Pancreas (tissue), 10 donors: Measurements from ENCODE around the gene CD28. TPM values are rescaled to one million over a fixed set of nuclear protein-coding genes. Genes with fewer than 3 reads are reported as not detected.
A peak's percentile ranks its signal among the peaks of the same experiment; 100 is the strongest.

Source experiments
- ATAC-seq, 4 donors: fragments of 200-7000 bp; cut with Tn5 transposase; one replicate each; pipeline versions ENCODE4 v1.8.0 to v1.9.1; 2020; ENCODE audit warnings: mild to moderate bottlenecking in 4 of 4, moderate library complexity in 4 of 4
- DNase-seq, 6 donors: peaks; one replicate each; pipeline ENCODE4 v3.0.0-alpha.2; 2020
- FAIRE-seq: peaks from 2 replicates; lab custom pipeline; 2012; peaks lifted over from hg19 to GRCh38; lab: Jason Lieb, UNC
- H3K27ac ChIP-seq, 4 donors: fragments of 200-600 bp; sonication (generic); 1 replicate in 3 of 4; 2 replicates in 1 of 4; pipeline versions ENCODE4 v1.5.0 to v1.8.0; 2020
- H3K27me3 ChIP-seq, 4 donors: fragments of 200-600 bp; one replicate each; pipeline ENCODE4 v1.8.0; 2021
- H3K36me3 ChIP-seq, 3 donors: fragments of 200-600 bp; sonication (generic) in 1 of 3; one replicate each; pipeline versions ENCODE4 v1.5.0 to v1.8.0; 2020 to 2021
- H3K4me1 ChIP-seq, 3 donors: fragments of 200-600 bp; one replicate each; pipeline ENCODE4 v1.8.0; 2021
- H3K4me3 ChIP-seq, 4 donors: fragments of 200-600 bp; sonication (generic) in 2 of 4; one replicate each; pipeline versions ENCODE4 v1.5.0 to v1.8.0; 2020 to 2021
- H3K9me3 ChIP-seq, 4 donors: fragments of 200-600 bp; one replicate each; pipeline ENCODE4 v1.8.0; 2021
- WGBS, 2 donors: extraction: QIAGEN DNeasy Blood & Tissue Kit; methylation state at CpG; one replicate each; pipeline ENCODE4 v1.1.7; 2013; 5-methylcytosine and 5-hydroxymethylcytosine counted together
- intact Hi-C, 3 donors: fragments of 100-400 bp; cut with DNase I; formaldehyde crosslinking; loops; one replicate each; pipeline versions ENCODE4 v1.11.1 to v1.14.2; 2022
- polyA plus RNA-seq, 2 donors: library from polyadenylated mRNA; stranded (reverse); fragments of 200-250 nt; gene quantifications; one replicate each; pipeline ENCODE4 v1.2.3, GENCODE V29; 2013
- total RNA-seq, 6 donors: library from RNA; stranded (reverse); fragmentation: NEBNext Ultra II Directional in 4 of 6; extraction: Animal tissue kit (Norgen Biotek cat#: 25700) in 4 of 6; gene quantifications; one replicate each; pipeline versions ENCODE4 v1.2.1 to v1.2.4, GENCODE V29; 2021 to 2023
- TF ChIP-seq, protein P1 (sequence below), 4 donors: fragments of 200-600 bp; sonication (generic) in 3 of 4; IDR thresholded peaks; one replicate each; pipeline versions ENCODE4 v1.5.0 to v1.8.0; 2021; ENCODE audit warnings: antibody characterized with exemption in 4 of 4
- donor health status: healthy with polysubstance abuse.
- donor health status: DM: no; HTN: no; CAD: no; lungs with moderate emphysema.
- donor health status: DM: no; HTN: no; CAD: no.
- donor health status: control.
- donor health status: control.
- donor health status: Bipolar disorder and iron deficiency.
- donor health status: DM: yes; HTN: yes; CAD: no.
- donor health status: DM: no; HTN: no; CAD: no.
- donor health status: DM: no; HTN: no; CAD: no.
- donor health status: DM: yes; HTN: yes; CAD: no.

The CD28 gene
- total and polyA plus RNA-seq, 8 donors, result 0.08 to 0.63 (median 0.28) TPM; not detected in 1

DNA sequence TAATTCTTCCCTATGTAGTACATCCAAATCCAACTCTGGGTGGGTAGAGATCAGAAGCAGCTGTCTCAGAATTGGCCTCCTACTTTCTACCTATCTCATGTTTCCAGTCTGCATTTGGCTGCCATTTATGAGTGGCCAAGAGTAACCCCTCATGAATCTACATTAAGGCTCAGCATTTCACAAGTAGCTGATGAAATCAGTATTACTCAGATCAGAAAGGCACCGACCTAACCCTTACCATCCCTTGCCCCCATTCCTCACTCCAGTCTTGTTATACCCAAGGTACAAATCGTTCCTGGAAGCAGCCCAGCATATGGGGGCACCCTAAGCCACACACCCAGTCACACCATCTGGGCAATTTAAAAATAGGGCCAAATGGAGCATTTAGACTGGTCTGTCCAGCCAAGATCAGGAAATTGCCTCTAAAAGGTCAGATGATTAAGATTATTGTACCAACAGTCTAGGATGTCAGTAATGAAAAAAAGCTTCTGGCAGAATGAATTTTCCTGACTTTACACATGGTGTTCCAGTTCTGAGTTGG, 37.1 kb downstream of the CD28 start:
- intact Hi-C loops, result no loop called here
- WGBS, 2 donors, result 68 to 81% methylated on average over 2 of the region's 2 CpGs
- FAIRE-seq, result no peak
- H3K4me1 ChIP-seq, result no peaks in the 10 kb centered on the region
- H3K4me3 ChIP-seq, result no peak overlapping the region
- H3K27me3 ChIP-seq, result peaks cover 0 to 4% (median 0%) of the 10 kb centered on the region in 4 donors
- ATAC-seq, result peak in 2 of 4 donors; percentile 41 to 67
- TF ChIP-seq, protein P1, sequence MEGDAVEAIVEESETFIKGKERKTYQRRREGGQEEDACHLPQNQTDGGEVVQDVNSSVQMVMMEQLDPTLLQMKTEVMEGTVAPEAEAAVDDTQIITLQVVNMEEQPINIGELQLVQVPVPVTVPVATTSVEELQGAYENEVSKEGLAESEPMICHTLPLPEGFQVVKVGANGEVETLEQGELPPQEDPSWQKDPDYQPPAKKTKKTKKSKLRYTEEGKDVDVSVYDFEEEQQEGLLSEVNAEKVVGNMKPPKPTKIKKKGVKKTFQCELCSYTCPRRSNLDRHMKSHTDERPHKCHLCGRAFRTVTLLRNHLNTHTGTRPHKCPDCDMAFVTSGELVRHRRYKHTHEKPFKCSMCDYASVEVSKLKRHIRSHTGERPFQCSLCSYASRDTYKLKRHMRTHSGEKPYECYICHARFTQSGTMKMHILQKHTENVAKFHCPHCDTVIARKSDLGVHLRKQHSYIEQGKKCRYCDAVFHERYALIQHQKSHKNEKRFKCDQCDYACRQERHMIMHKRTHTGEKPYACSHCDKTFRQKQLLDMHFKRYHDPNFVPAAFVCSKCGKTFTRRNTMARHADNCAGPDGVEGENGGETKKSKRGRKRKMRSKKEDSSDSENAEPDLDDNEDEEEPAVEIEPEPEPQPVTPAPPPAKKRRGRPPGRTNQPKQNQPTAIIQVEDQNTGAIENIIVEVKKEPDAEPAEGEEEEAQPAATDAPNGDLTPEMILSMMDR (IDR thresholded peaks at IDR 0.05), result no peak
- H3K36me3 ChIP-seq, result no peaks in the 10 kb centered on the region
- no peak overlapping the region for H3K27ac ChIP-seq
- DNase-seq, result no peak
- no peaks in the 10 kb centered on the region for H3K9me3 ChIP-seq

- no peak overlapping the region for H3K4me3 ChIP-seq
- H3K9me3 ChIP-seq, result no peaks in the 10 kb centered on the region
- intact Hi-C loops, result no loop called here
- H3K4me1 ChIP-seq, result no peaks in the 10 kb centered on the region
- TF ChIP-seq, protein P1 (IDR thresholded peaks at IDR 0.05), result no peak
- no peak overlapping the region for H3K27ac ChIP-seq
- FAIRE-seq (no peak), DNase-seq (no peak), ATAC-seq (no peak)
- WGBS, 2 donors, result 91% methylated on average over 4 of the region's 4 CpGs
- peaks cover 0 to 4% (median 0%) of the 10 kb centered on the region in 4 donors for H3K27me3 ChIP-seq
- H3K36me3 ChIP-seq, result no peaks in the 10 kb centered on the region
Observed at GRCh38 chr2:203744091-203744490, 37.7 kb downstream of the CD28 start.

DNA sequence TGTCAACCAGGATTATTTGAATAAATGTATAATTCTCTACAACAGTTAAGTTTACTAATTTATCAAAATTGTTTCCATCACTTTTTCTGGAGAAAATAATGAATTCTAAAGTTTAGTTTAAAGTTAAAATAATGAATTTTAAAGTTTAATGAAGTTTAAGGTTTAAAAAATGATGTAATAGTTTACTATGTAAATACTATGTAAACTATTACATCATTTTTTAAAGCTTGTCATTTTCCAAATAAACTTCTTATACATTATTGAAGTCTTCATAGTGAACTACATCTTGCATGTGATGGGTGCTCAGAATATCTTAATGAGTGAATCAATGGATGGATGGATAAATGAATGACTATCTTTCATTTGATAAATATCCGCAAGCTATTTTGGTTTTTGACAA, 38.8 kb downstream of the CD28 start:
- no peak for DNase-seq
- WGBS, 2 donors, result 98 to 99% methylated on average over 1 of the region's 1 CpG
- FAIRE-seq, result peak; percentile 81

DNA sequence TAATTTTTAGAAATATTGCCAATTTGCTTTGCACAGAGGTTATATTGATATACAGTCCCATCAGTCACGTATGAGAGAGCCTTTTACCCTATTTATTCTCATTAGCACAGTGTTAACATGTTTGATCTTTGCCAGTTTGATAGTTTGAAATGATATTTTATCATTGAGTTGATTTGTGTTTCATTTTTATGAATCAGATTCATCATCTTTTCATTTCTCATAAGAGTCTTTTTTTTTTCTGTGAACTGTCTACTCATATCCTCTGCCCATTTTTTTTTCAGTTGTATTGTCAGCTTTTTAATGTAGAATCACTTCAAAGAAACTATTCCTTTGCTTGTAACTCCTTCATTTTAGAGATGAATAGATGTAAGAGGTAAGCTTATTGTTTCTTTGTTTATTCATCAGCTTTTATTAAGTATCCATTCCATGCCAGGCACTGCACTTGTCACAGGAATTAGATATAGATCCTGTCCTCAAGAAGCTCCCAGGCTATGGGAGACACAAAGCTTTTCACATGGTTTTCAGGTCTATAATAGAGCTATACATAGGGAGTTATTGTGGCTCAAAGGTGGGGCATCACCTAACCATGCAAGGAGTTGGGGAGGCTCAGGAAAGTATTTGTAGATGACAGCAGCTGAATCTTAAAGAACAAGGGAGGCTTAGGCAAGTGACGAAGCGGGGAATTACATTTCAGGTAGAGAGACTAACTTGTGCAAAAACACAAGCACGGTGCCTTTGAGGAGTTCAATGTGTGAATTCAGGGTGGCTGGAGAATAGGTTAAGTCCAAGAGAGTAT, 42.1 kb downstream of the CD28 start:
- no peak for ATAC-seq
- Histone ChIP-seq H3K36me3 (no peaks in the 10 kb centered on the region), H3K9me3 (no peaks in the 10 kb centered on the region), H3K4me3 (no peak overlapping the region), H3K27me3 (peaks cover 0 to 4% (median 0%) of the 10 kb centered on the region in 4 donors), H3K4me1 (no peaks in the 10 kb centered on the region), H3K27ac (no peak overlapping the region)
- no peak for DNase-seq
- intact Hi-C loops, result no loop called here
- TF ChIP-seq, protein P1 (IDR thresholded peaks at IDR 0.05), result no peak
- no peak for FAIRE-seq
- WGBS, 2 donors, result 89 to 91% methylated on average over 4 of the region's 4 CpGs

More for the DNA sequence above, 38.8 kb downstream of the CD28 start:
- Histone ChIP-seq H3K36me3 (no peaks in the 10 kb centered on the region), H3K9me3 (no peaks in the 10 kb centered on the region), H3K4me1 (no peaks in the 10 kb centered on the region), H3K4me3 (no peak overlapping the region), H3K27me3 (peaks cover 0 to 4% (median 0%) of the 10 kb centered on the region in 4 donors), H3K27ac (no peak overlapping the region)
- TF ChIP-seq, protein P1 (IDR thresholded peaks at IDR 0.05), result no peak
- ATAC-seq, result no peak
- intact Hi-C loops, result no loop called here
